Measurements from ENCODE around the gene TSPAN9.

DNA sequence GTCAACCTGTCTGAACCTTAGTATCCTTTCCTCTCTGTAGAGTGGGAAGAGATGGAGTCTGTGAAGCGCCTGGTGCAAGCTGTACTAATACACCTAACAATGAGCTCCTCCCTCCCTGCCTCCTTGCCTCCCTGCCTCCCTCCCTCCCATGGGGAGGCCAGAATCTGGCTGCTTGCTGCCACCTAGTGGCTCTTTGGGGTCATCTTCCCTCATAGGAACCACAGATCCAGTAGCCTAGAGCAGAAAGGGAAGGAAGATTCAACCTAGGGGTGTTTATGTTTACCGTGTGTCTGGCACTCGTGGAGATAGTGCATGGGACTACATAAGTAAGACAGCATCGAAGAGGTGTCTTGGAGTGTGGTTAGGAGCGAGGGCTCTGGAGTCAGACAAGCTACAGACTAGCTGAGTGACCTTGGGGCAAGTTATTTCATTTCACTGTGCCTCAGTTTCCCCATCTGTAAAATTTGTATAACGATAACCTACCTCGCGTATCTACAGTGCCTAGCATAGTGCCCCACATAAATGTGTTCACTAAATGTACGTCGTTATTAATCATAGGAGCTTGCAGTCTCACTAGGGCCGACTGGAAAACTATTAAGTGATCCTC, 35.5 kb upstream of the TSPAN9 start:
- TF ChIP-seq, protein P1, sequence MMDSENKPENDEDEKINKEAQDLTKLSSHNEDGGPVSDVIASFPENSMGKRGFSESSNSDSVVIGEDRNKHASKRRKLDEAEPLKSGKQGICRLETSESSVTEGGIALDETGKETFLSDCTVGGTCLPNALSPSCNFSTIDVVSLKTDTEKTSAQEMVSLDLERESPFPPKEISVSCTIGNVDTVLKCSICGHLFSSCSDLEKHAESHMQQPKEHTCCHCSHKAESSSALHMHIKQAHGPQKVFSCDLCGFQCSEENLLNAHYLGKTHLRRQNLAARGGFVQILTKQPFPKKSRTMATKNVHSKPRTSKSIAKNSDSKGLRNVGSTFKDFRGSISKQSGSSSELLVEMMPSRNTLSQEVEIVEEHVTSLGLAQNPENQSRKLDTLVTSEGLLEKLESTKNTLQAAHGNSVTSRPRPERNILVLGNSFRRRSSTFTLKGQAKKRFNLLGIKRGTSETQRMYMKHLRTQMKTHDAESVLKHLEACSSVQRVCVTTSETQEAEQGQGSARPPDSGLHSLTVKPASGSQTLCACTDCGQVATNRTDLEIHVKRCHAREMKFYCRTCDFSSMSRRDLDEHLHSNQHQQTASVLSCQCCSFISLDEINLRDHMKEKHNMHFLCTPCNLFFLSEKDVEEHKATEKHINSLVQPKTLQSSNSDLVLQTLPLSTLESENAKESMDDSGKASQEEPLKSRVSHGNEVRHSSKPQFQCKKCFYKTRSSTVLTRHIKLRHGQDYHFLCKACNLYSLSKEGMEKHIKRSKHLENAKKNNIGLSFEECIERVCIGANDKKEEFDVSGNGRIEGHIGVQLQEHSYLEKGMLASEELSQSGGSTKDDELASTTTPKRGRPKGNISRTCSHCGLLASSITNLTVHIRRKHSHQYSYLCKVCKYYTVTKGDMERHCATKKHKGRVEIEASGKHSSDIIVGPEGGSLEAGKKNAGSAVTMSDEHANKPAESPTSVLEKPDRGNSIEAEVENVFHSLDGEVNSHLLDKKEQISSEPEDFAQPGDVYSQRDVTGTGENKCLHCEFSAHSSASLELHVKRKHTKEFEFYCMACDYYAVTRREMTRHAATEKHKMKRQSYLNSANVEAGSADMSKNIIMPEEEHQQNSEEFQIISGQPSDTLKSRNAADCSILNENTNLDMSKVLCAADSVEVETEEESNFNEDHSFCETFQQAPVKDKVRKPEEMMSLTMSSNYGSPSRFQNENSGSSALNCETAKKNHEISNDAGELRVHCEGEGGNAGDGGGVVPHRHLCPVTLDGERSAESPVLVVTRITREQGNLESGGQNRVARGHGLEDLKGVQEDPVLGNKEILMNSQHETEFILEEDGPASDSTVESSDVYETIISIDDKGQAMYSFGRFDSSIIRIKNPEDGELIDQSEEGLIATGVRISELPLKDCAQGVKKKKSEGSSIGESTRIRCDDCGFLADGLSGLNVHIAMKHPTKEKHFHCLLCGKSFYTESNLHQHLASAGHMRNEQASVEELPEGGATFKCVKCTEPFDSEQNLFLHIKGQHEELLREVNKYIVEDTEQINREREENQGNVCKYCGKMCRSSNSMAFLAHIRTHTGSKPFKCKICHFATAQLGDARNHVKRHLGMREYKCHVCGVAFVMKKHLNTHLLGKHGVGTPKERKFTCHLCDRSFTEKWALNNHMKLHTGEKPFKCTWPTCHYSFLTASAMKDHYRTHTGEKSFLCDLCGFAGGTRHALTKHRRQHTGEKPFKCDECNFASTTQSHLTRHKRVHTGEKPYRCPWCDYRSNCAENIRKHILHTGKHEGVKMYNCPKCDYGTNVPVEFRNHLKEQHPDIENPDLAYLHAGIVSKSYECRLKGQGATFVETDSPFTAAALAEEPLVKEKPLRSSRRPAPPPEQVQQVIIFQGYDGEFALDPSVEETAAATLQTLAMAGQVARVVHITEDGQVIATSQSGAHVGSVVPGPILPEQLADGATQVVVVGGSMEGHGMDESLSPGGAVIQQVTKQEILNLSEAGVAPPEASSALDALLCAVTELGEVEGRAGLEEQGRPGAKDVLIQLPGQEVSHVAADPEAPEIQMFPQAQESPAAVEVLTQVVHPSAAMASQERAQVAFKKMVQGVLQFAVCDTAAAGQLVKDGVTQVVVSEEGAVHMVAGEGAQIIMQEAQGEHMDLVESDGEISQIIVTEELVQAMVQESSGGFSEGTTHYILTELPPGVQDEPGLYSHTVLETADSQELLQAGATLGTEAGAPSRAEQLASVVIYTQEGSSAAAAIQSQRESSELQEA (IDR thresholded peaks at IDR 0.05; ENCODE audit: low read depth) = no peak
- TF ChIP-seq FOXJ2 (tag; IDR thresholded peaks at IDR 0.05) = no peak
- TF ChIP-seq, protein P2, sequence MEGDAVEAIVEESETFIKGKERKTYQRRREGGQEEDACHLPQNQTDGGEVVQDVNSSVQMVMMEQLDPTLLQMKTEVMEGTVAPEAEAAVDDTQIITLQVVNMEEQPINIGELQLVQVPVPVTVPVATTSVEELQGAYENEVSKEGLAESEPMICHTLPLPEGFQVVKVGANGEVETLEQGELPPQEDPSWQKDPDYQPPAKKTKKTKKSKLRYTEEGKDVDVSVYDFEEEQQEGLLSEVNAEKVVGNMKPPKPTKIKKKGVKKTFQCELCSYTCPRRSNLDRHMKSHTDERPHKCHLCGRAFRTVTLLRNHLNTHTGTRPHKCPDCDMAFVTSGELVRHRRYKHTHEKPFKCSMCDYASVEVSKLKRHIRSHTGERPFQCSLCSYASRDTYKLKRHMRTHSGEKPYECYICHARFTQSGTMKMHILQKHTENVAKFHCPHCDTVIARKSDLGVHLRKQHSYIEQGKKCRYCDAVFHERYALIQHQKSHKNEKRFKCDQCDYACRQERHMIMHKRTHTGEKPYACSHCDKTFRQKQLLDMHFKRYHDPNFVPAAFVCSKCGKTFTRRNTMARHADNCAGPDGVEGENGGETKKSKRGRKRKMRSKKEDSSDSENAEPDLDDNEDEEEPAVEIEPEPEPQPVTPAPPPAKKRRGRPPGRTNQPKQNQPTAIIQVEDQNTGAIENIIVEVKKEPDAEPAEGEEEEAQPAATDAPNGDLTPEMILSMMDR (IDR thresholded peaks at IDR 0.05 in 2 of 3, conservative IDR thresholded peaks at IDR 0.05 in 1 of 3; ENCODE audit: insufficient read depth in 2 of 3, low read depth in 1 of 3, low read length in 3 of 3) = peak; percentile 63 to 74 (median 71)
- TF ChIP-seq, protein P3, sequence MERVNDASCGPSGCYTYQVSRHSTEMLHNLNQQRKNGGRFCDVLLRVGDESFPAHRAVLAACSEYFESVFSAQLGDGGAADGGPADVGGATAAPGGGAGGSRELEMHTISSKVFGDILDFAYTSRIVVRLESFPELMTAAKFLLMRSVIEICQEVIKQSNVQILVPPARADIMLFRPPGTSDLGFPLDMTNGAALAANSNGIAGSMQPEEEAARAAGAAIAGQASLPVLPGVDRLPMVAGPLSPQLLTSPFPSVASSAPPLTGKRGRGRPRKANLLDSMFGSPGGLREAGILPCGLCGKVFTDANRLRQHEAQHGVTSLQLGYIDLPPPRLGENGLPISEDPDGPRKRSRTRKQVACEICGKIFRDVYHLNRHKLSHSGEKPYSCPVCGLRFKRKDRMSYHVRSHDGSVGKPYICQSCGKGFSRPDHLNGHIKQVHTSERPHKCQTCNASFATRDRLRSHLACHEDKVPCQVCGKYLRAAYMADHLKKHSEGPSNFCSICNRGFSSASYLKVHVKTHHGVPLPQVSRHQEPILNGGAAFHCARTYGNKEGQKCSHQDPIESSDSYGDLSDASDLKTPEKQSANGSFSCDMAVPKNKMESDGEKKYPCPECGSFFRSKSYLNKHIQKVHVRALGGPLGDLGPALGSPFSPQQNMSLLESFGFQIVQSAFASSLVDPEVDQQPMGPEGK (CRISPR knock-in tag; IDR thresholded peaks at IDR 0.05; ENCODE audit: borderline replicate concordance) = no peak
- no peak for TF ChIP-seq NUFIP1 (IDR thresholded peaks at IDR 0.05; ENCODE audit: partially characterized antibody)
- TF ChIP-seq U2AF1 (optimal IDR thresholded peaks at IDR 0.05; ENCODE audit: low read depth, low read length) = no peak
- TF ChIP-seq MYC (IDR thresholded peaks at IDR 0.05; ENCODE audit: low read depth, low read length) = no peak
- no peak for TF ChIP-seq MYC (CRISPR knock-in tag; IDR thresholded peaks at IDR 0.05; ENCODE audit: borderline replicate concordance, low read depth)
- TF ChIP-seq ZNF830 (CRISPR knock-in tag; IDR thresholded peaks at IDR 0.05) = no peak
- no peak for TF ChIP-seq TAF1 (IDR thresholded peaks at IDR 0.05; ENCODE audit: control insufficient read depth, extremely low read depth, insufficient read depth, low read length, severe bottlenecking)
- no peak for TF ChIP-seq EP300 (IDR thresholded peaks at IDR 0.05; ENCODE audit: low read length)
- TF ChIP-seq CHD4 (IDR thresholded peaks at IDR 0.05; ENCODE audit: insufficient read depth, insufficient replicate concordance, low read depth, low read length, poor library complexity, severe bottlenecking) = no peak
- TF ChIP-seq GABPB1 (CRISPR knock-in tag; IDR thresholded peaks at IDR 0.05) = no peak
- TF ChIP-seq ZNF24 (IDR thresholded peaks at IDR 0.05) = no peak
- no peak for TF ChIP-seq EZH2 (IDR thresholded peaks at IDR 0.05; ENCODE audit: borderline replicate concordance, low read depth, low read length)

Data from K562 (cell line).